GM23338 (cell line): ENCODE results near the gene SNAPC4. TPM values are rescaled to one million over a fixed set of nuclear protein-coding genes. Genes with fewer than 3 reads are reported as not detected.

Experiments
- ATAC-seq: fragments of 200-7000 bp; cut with Tn5 transposase; 3 replicates; pipeline ENCODE4 v1.9.1; 2020
- DNase-seq: peaks from one replicate; pipeline ENCODE4 v3.0.0-alpha.2; 2015; ENCODE audit warnings: low spot score
- H2AFZ ChIP-seq: fragments of 200-600 bp; sonication (generic); 2 replicates; pipeline ENCODE4 v1.8.0; 2016; ENCODE audit warnings: antibody characterized with exemption, mild to moderate bottlenecking, moderate library complexity
- H3F3A ChIP-seq: fragments of 200-600 bp; sonication (generic); replicated peaks from 2 replicates; pipeline ENCODE4 v1.8.0; 2017; ENCODE audit warnings: antibody characterized with exemption, mixed run types, low read depth
- H3K27ac ChIP-seq: fragments of 200-600 bp; sonication (generic); 2 replicates; pipeline ENCODE4 v1.6.1; 2016; ENCODE audit warnings: low read depth
- H3K27me3 ChIP-seq: fragments of 200-600 bp; sonication (generic); 2 replicates; pipeline ENCODE4 v1.8.0; 2016; ENCODE audit warnings: mild to moderate bottlenecking, mixed run types, moderate library complexity; ENCODE audit not compliant: insufficient read depth
- H3K36me3 ChIP-seq: fragments of 200-600 bp; sonication (generic); 2 replicates; pipeline ENCODE4 v1.8.0; 2016; ENCODE audit warnings: mild to moderate bottlenecking; ENCODE audit not compliant: insufficient read depth
- H3K4me1 ChIP-seq: fragments of 200-600 bp; sonication (generic); 2 replicates; pipeline ENCODE4 v1.8.0; 2016; ENCODE audit warnings: mild to moderate bottlenecking, moderate library complexity; ENCODE audit not compliant: insufficient read depth
- H3K4me2 ChIP-seq: fragments of 200-600 bp; sonication (generic); 2 replicates; pipeline ENCODE4 v1.7.1; 2017; ENCODE audit warnings: mixed run types
- H3K4me3 ChIP-seq: fragments of 200-600 bp; sonication (generic); 2 replicates; pipeline ENCODE4 v1.6.1; 2016; ENCODE audit warnings: mixed run types
- H3K79me2 ChIP-seq: fragments of 200-600 bp; sonication (generic); replicated peaks from 2 replicates; pipeline ENCODE4 v1.8.0; 2017; ENCODE audit warnings: mild to moderate bottlenecking; ENCODE audit not compliant: insufficient read depth
- H3K9me2 ChIP-seq: fragments of 200-600 bp; sonication (generic); 2 replicates; pipeline ENCODE4 v1.8.0; 2017; ENCODE audit not compliant: insufficient read depth
- H4K20me1 ChIP-seq: fragments of 200-600 bp; sonication (generic); replicated peaks from 2 replicates; pipeline ENCODE4 v1.8.0; 2017; ENCODE audit warnings: mild to moderate bottlenecking; ENCODE audit not compliant: insufficient read depth
- H3K27ac Mint-ChIP-seq: 2 replicates; pipeline ENCODE4 v1.8.0; 2020; ENCODE audit warnings: inconsistent platforms, mild to moderate bottlenecking, moderate library complexity, mixed read lengths
- H3K27me3 Mint-ChIP-seq: 3 replicates; pipeline ENCODE4 v1.8.0; 2022; ENCODE audit warnings: low read depth, mild to moderate bottlenecking, moderate library complexity, mixed read lengths, inconsistent platforms; ENCODE audit not compliant: insufficient read depth, poor library complexity
- H3K36me3 Mint-ChIP-seq: 3 replicates; pipeline ENCODE4 v1.8.0; 2021; ENCODE audit warnings: low read depth, mild to moderate bottlenecking, inconsistent platforms, moderate library complexity, mixed read lengths
- H3K4me1 Mint-ChIP-seq: 3 replicates; pipeline ENCODE4 v1.8.0; 2020; ENCODE audit warnings: mild to moderate bottlenecking, inconsistent platforms, mixed read lengths
- H3K4me3 Mint-ChIP-seq: 3 replicates; pipeline ENCODE4 v1.8.0; 2021; ENCODE audit warnings: moderate library complexity, mild to moderate bottlenecking, inconsistent platforms, mixed read lengths
- H3K9me3 Mint-ChIP-seq: 3 replicates; pipeline ENCODE4 v1.8.0; 2020; ENCODE audit warnings: moderate library complexity, mild to moderate bottlenecking, inconsistent platforms, mixed read lengths
- CREB1 ChIP-seq: fragments of 250-450 bp; sonication (Bioruptor Pico); IDR thresholded peaks from 2 replicates; pipeline ENCODE4 v1.5.0; 2020; ENCODE audit warnings: low read depth, mild to moderate bottlenecking, moderate library complexity
- ETS1 ChIP-seq: IDR thresholded peaks from 2 replicates; pipeline ENCODE4 v1.6.1; 2016; ENCODE audit warnings: antibody characterized with exemption
- EZH2 ChIP-seq: fragments of 200-600 bp; sonication (generic); IDR thresholded peaks from one replicate; pipeline ENCODE4 v1.8.0; 2017; ENCODE audit warnings: antibody characterized with exemption, mild to moderate bottlenecking, low read depth; ENCODE audit not compliant: unreplicated experiment
- EZH2phosphoT487 ChIP-seq: fragments of 200-600 bp; sonication (generic); IDR thresholded peaks from one replicate; pipeline ENCODE4 v1.8.1; 2018; ENCODE audit warnings: antibody characterized with exemption; ENCODE audit not compliant: unreplicated experiment
- JUNB ChIP-seq: IDR thresholded peaks from one replicate; pipeline ENCODE4 v1.6.1; 2016; ENCODE audit warnings: antibody characterized with exemption; ENCODE audit not compliant: unreplicated experiment
- NANOG ChIP-seq: IDR thresholded peaks from 2 replicates; pipeline ENCODE4 v1.6.1; 2016; ENCODE audit warnings: antibody characterized with exemption, borderline replicate concordance
- POLR2AphosphoS5 ChIP-seq: IDR thresholded peaks from 2 replicates; pipeline ENCODE4 v1.6.1; 2016; ENCODE audit warnings: antibody characterized with exemption, low read depth
- REST ChIP-seq: IDR thresholded peaks from one replicate; pipeline ENCODE4 v1.6.1; 2018; ENCODE audit warnings: antibody characterized with exemption; ENCODE audit not compliant: unreplicated experiment
- STAT1 ChIP-seq: IDR thresholded peaks from one replicate; pipeline ENCODE4 v1.6.1; 2016; ENCODE audit warnings: antibody characterized with exemption; ENCODE audit not compliant: unreplicated experiment
- ZNF114 ChIP-seq: fragments of 250-450 bp; sonication (Bioruptor Pico); IDR thresholded peaks from 2 replicates; pipeline ENCODE4 v1.5.0; 2020; ENCODE audit warnings: mild to moderate bottlenecking, moderate library complexity
- ZNF331 ChIP-seq: fragments of 250-450 bp; sonication (Bioruptor Pico); IDR thresholded peaks from 2 replicates; pipeline ENCODE4 v1.5.0; 2020; ENCODE audit warnings: low read depth, mild to moderate bottlenecking, moderate library complexity
- polyA plus RNA-seq: library from polyadenylated mRNA; unstranded; fragments of >200 nt; fragmentation: Nextera tagmentation; extraction: Ambion mirVana; gene quantifications from 2 replicates; pipeline ENCODE4 v1.2.1, GENCODE V29; 2016
- total RNA-seq: library from RNA; depleted of rRNA; stranded (reverse); fragments of >200 nt; shearing (Covaris generic); gene quantifications from 2 replicates; pipeline ENCODE4 v1.2.3, GENCODE V29; 2014
- TF ChIP-seq, protein P1 (sequence below), 2 experiments: fragments of 200-600 bp in 1 of 2; sonication (generic) in 1 of 2; conservative IDR thresholded peaks; 2 replicates each; pipeline versions ENCODE4 v1.5.1 to v1.6.1; 2016 to 2017; ENCODE audit warnings: antibody characterized with exemption in 2 of 2, low read depth in 2 of 2, mild to moderate bottlenecking in 2 of 2, moderate library complexity in 1 of 2
- TF ChIP-seq, protein P2 (sequence below): fragments of 250-450 bp; sonication (Bioruptor Pico); IDR thresholded peaks from 2 replicates; pipeline ENCODE4 v1.5.0; 2020; ENCODE audit warnings: mild to moderate bottlenecking, moderate library complexity

SNAPC4 gene
- total and polyA plus RNA-seq, 2 experiments from 2014 or later: 8.8 to 22.7 TPM

- Histone ChIP-seq H3K4me2 (no peak overlapping the region), H3K4me3 (no peak overlapping the region), H3K79me2 (no peaks in the 10 kb centered on the region), H4K20me1 (peaks cover 4% of the 10 kb centered on the region; the same call in 1 of the 2 replicates), H3F3A (no peaks in the 10 kb centered on the region), H3K27ac (no peak overlapping the region), H3K4me1 (no peaks in the 10 kb centered on the region), H2AFZ (no peak overlapping the region), H3K36me3 (no peaks in the 10 kb centered on the region), H3K27me3 (no peaks in the 10 kb centered on the region), H3K9me2 (no peaks in the 10 kb centered on the region)
- no peak for DNase-seq
- no peak for ATAC-seq
- TF ChIP-seq CREB1 (CRISPR knock-in tag) (no peak), POLR2AphosphoS5 (no peak), NANOG (no peak), ZNF114 (no peak), EZH2 (no peak), REST (no peak), EZH2phosphoT487 (no peak), ETS1 (no peak), STAT1 (no peak), ZNF331 (CRISPR knock-in tag) (no peak), JUNB (no peak)
- TF ChIP-seq, protein P1, sequence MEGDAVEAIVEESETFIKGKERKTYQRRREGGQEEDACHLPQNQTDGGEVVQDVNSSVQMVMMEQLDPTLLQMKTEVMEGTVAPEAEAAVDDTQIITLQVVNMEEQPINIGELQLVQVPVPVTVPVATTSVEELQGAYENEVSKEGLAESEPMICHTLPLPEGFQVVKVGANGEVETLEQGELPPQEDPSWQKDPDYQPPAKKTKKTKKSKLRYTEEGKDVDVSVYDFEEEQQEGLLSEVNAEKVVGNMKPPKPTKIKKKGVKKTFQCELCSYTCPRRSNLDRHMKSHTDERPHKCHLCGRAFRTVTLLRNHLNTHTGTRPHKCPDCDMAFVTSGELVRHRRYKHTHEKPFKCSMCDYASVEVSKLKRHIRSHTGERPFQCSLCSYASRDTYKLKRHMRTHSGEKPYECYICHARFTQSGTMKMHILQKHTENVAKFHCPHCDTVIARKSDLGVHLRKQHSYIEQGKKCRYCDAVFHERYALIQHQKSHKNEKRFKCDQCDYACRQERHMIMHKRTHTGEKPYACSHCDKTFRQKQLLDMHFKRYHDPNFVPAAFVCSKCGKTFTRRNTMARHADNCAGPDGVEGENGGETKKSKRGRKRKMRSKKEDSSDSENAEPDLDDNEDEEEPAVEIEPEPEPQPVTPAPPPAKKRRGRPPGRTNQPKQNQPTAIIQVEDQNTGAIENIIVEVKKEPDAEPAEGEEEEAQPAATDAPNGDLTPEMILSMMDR (conservative IDR thresholded peaks at IDR 0.05; ENCODE audit: low read depth in 2 of 2): no peak
- TF ChIP-seq, protein P2, sequence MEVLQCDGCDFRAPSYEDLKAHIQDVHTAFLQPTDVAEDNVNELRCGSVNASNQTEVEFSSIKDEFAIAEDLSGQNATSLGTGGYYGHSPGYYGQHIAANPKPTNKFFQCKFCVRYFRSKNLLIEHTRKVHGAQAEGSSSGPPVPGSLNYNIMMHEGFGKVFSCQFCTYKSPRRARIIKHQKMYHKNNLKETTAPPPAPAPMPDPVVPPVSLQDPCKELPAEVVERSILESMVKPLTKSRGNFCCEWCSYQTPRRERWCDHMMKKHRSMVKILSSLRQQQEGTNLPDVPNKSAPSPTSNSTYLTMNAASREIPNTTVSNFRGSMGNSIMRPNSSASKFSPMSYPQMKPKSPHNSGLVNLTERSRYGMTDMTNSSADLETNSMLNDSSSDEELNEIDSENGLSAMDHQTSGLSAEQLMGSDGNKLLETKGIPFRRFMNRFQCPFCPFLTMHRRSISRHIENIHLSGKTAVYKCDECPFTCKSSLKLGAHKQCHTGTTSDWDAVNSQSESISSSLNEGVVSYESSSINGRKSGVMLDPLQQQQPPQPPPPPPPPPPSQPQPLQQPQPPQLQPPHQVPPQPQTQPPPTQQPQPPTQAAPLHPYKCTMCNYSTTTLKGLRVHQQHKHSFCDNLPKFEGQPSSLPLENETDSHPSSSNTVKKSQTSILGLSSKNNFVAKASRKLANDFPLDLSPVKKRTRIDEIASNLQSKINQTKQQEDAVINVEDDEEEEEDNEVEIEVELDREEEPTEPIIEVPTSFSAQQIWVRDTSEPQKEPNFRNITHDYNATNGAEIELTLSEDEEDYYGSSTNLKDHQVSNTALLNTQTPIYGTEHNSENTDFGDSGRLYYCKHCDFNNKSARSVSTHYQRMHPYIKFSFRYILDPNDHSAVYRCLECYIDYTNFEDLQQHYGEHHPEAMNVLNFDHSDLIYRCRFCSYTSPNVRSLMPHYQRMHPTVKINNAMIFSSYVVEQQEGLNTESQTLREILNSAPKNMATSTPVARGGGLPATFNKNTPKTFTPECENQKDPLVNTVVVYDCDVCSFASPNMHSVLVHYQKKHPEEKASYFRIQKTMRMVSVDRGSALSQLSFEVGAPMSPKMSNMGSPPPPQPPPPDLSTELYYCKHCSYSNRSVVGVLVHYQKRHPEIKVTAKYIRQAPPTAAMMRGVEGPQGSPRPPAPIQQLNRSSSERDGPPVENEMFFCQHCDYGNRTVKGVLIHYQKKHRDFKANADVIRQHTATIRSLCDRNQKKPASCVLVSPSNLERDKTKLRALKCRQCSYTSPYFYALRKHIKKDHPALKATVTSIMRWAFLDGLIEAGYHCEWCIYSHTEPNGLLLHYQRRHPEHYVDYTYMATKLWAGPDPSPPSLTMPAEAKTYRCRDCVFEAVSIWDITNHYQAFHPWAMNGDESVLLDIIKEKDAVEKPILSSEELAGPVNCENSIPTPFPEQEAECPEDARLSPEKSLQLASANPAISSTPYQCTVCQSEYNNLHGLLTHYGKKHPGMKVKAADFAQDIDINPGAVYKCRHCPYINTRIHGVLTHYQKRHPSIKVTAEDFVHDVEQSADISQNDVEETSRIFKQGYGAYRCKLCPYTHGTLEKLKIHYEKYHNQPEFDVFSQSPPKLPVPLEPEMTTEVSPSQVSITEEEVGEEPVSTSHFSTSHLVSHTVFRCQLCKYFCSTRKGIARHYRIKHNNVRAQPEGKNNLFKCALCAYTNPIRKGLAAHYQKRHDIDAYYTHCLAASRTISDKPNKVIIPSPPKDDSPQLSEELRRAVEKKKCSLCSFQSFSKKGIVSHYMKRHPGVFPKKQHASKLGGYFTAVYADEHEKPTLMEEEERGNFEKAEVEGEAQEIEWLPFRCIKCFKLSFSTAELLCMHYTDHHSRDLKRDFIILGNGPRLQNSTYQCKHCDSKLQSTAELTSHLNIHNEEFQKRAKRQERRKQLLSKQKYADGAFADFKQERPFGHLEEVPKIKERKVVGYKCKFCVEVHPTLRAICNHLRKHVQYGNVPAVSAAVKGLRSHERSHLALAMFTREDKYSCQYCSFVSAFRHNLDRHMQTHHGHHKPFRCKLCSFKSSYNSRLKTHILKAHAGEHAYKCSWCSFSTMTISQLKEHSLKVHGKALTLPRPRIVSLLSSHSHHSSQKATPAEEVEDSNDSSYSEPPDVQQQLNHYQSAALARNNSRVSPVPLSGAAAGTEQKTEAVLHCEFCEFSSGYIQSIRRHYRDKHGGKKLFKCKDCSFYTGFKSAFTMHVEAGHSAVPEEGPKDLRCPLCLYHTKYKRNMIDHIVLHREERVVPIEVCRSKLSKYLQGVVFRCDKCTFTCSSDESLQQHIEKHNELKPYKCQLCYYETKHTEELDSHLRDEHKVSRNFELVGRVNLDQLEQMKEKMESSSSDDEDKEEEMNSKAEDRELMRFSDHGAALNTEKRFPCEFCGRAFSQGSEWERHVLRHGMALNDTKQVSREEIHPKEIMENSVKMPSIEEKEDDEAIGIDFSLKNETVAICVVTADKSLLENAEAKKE (CRISPR knock-in tag): no peak
- Mint-ChIP-seq H3K9me3 (no peaks in the 10 kb centered on the region), H3K36me3 (peaks cover 9% of the 10 kb centered on the region; the same call in 2 of the 3 replicates), H3K27me3 (peaks cover 3% of the 10 kb centered on the region), H3K4me1 (no peaks in the 10 kb centered on the region), H3K27ac (no peak overlapping the region), H3K4me3 (no peak overlapping the region)
Observed at GRCh38 chr9:136376457-136376856, 23.5 kb downstream of the SNAPC4 start.
